Ascending aorta (tissue), 2 donors: ENCODE results near the gene ACTL8. TPM values are rescaled to one million over a fixed set of nuclear protein-coding genes. Genes with fewer than 3 reads are reported as not detected.

Source experiments
- DNase-seq, 2 donors: peaks; one replicate each; pipeline ENCODE4 v3.0.0-alpha.2; 2019; ENCODE audit warnings: low spot score in 2 of 2
- H3K27ac ChIP-seq, 2 donors: fragments of 200-600 bp; sonication (generic); one replicate each; pipeline ENCODE4 v1.5.1; 2016 to 2017; ENCODE audit warnings: mild to moderate bottlenecking in 1 of 2
- H3K27me3 ChIP-seq: fragments of 200-600 bp; sonication (generic); one replicate; pipeline ENCODE4 v1.5.1; 2017
- H3K36me3 ChIP-seq, 2 donors: fragments of 200-600 bp; sonication (generic); one replicate each; pipeline ENCODE4 v1.5.1; 2016
- H3K4me1 ChIP-seq, 2 donors: fragments of 200-600 bp; sonication (generic); one replicate each; pipeline ENCODE4 v1.5.1; 2016 to 2017; ENCODE audit warnings: mild to moderate bottlenecking in 1 of 2
- H3K4me3 ChIP-seq, 2 donors: fragments of 200-600 bp; sonication (generic); one replicate each; pipeline ENCODE4 v1.5.1; 2016 to 2017; ENCODE audit warnings: mild to moderate bottlenecking in 1 of 2
- H3K9me3 ChIP-seq, 2 donors: fragments of 200-600 bp; sonication (generic); one replicate each; pipeline ENCODE4 v1.5.1; 2016
- intact Hi-C: fragments of 100-400 bp; cut with DNase I; formaldehyde crosslinking; loops from one replicate; pipeline ENCODE4 v1.15.1; 2023
- total RNA-seq: library from RNA; depleted of rRNA; stranded (reverse); fragments of >200 nt; gene quantifications from one replicate; pipeline ENCODE4 v1.1.0, GENCODE V29; 2016
- TF ChIP-seq, protein P1 (sequence below), 3 experiments: fragments of 200-600 bp in 2 of 3; fragments of 450-650 bp in 1 of 3; sonication (generic) in 2 of 3; IDR thresholded peaks; one replicate each; pipeline ENCODE4 v1.5.1; 2016 to 2019; ENCODE audit warnings: antibody characterized with exemption in 3 of 3, mild to moderate bottlenecking in 1 of 3, moderate library complexity in 1 of 3

Gene ACTL8
- total RNA-seq, 1 donor from 2014 or later = not detected

DNA sequence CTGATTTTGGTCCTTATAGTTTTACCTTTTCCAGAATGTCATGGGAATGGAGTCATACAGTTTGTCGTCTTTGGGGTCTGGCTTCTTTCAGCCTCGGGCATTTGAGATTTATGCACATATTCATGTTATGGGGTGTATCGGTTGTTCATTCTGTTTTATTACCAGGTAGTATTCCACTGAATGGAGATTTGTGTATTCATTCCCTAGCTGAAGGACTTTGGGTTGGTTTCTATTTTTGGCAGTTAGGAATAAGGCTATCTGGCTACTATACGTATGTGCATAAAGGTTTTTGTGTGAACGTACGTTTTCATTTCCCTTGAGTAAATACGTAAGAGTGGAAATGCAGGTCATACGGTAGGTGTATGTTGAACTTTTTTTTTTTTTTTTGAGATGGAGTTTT is 65.1 kb downstream of the ACTL8 start:
- no peaks in the 10 kb centered on the region for H3K4me1 ChIP-seq
- DNase-seq = peak in 1 of 2 donors; percentile 21
- TF ChIP-seq, protein P1, sequence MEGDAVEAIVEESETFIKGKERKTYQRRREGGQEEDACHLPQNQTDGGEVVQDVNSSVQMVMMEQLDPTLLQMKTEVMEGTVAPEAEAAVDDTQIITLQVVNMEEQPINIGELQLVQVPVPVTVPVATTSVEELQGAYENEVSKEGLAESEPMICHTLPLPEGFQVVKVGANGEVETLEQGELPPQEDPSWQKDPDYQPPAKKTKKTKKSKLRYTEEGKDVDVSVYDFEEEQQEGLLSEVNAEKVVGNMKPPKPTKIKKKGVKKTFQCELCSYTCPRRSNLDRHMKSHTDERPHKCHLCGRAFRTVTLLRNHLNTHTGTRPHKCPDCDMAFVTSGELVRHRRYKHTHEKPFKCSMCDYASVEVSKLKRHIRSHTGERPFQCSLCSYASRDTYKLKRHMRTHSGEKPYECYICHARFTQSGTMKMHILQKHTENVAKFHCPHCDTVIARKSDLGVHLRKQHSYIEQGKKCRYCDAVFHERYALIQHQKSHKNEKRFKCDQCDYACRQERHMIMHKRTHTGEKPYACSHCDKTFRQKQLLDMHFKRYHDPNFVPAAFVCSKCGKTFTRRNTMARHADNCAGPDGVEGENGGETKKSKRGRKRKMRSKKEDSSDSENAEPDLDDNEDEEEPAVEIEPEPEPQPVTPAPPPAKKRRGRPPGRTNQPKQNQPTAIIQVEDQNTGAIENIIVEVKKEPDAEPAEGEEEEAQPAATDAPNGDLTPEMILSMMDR (IDR thresholded peaks at IDR 0.05) = no peak
- H3K27me3 ChIP-seq = no peaks in the 10 kb centered on the region
- no peaks in the 10 kb centered on the region for H3K36me3 ChIP-seq
- H3K9me3 ChIP-seq = no peaks in the 10 kb centered on the region
- intact Hi-C loops = no loop called here
- H3K4me3 ChIP-seq = no peak overlapping the region
- no peak overlapping the region for H3K27ac ChIP-seq

DNA sequence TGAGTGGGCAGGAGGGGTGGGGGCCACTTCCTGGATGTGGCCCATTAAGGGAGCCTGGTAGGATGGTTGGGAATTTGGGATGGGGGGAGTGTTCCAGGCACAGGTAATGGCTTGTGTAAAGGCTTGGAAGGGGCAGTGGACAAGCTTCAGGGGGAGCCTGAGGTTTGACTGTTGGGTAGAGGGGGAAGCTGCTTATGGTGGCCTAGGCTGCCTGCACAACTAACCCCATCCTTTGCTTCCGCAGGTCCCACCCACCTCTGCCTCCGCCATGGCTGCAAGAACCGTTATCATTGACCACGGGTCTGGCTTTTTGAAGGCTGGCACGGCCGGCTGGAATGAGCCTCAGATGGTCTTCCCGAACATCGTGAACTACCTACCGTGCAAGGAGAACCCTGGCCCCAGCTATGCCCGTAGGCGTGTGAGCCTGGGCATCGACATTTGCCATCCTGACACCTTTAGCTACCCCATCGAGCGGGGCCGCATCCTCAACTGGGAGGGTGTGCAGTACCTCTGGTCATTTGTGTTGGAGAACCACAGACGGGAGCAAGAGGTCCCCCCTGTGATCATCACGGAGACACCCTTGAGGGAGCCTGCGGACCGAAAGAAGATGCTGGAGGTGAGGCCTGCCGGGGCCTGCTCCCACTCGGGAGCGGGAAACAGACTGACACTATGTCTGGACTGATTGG is 67.8 kb downstream of the ACTL8 start:
- H3K27ac ChIP-seq = no peak overlapping the region
- H3K4me1 ChIP-seq = no peaks in the 10 kb centered on the region
- no peak overlapping the region for H3K4me3 ChIP-seq
- no peaks in the 10 kb centered on the region for H3K36me3 ChIP-seq
- TF ChIP-seq, protein P1 (IDR thresholded peaks at IDR 0.05) = no peak
- no peaks in the 10 kb centered on the region for H3K9me3 ChIP-seq
- no peaks in the 10 kb centered on the region for H3K27me3 ChIP-seq
- intact Hi-C loops = no loop called here
- peak in 1 of 2 donors; percentile 58 for DNase-seq

DNA sequence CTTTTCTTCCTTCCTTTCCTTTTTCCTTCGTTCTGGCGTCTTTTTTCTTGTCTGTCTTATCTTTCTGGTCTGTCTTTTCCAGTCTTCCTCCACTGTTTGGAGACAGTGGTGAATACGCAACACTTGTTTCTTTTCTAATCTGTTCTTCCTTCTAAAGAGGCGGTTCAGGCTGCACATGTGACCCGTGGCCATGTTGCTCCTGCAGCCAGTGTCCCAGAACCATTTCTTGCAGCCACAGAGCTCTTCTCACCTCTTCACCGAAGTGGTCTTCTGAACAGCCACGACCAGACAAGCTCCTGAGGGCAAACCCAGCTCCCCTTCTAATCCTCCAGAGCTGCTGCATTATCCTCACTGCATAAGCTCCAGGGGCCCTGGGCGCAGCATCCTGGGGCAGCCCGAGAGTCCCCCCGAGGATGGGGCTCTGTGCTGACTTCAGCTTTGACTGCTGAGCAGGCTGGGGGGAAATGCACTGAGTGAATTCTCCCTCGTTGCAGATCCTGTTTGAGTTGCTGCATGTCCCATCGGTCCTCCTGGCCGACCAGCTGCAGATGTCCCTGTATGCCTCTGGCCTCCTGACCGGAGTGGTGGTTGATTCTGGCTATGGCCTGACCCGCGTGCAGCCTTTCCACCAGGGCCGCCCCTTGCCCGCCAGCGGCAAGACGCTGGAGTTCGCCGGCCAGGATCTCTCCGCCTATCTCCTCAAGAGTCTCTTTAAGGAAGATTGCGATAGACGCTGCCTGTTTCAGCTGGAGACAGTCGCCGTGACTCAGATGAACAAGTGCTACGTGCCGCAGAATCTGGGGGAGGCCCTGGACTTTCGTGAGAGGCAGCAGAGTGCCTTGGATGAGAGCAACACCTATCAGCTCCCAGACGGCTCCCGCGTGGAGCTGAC is 70.4 kb downstream of the ACTL8 start:
- H3K4me1 ChIP-seq = no peaks in the 10 kb centered on the region
- TF ChIP-seq, protein P1 (IDR thresholded peaks at IDR 0.05) = no peak
- H3K36me3 ChIP-seq = no peaks in the 10 kb centered on the region
- no peaks in the 10 kb centered on the region for H3K27me3 ChIP-seq
- intact Hi-C loops = loop anchor here (1.0 to 5.0 kb wide), 2 partner anchors 163 to 331 kb away; no protein-coding TSS in a partner anchor
- DNase-seq = peak in 1 of 2 donors; percentile 45
- H3K4me3 ChIP-seq = no peak overlapping the region
- no peaks in the 10 kb centered on the region for H3K9me3 ChIP-seq
- H3K27ac ChIP-seq = no peak overlapping the region

DNA sequence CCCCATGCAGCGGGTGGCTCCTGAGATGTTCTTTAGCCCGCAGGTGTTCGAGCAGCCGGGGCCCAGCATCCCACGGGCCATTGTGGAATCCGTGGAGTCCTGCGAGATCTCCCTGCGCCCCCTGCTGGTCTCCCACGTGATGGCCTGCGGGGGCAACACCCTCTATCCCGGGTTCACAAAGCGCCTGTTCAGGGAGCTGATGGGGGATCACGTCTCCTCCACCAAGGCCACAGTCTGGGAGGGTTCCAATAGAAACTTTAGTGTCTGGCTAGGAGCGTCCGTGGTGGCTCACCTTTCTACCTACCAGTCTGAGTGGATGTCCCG is 71.0 kb downstream of the ACTL8 start:
- Histone ChIP-seq H3K27ac (no peak overlapping the region), H3K4me3 (no peak overlapping the region), H3K36me3 (no peaks in the 10 kb centered on the region), H3K9me3 (no peaks in the 10 kb centered on the region), H3K27me3 (no peaks in the 10 kb centered on the region), H3K4me1 (no peaks in the 10 kb centered on the region)
- intact Hi-C loops = loop anchor here (1.0 to 5.0 kb wide), 2 partner anchors 164 to 332 kb away; no protein-coding TSS in a partner anchor
- DNase-seq = peak in 1 of 2 donors; percentile 63
- TF ChIP-seq, protein P1 (IDR thresholded peaks at IDR 0.05) = peak; percentile 16 to 56 (median 38)

DNA sequence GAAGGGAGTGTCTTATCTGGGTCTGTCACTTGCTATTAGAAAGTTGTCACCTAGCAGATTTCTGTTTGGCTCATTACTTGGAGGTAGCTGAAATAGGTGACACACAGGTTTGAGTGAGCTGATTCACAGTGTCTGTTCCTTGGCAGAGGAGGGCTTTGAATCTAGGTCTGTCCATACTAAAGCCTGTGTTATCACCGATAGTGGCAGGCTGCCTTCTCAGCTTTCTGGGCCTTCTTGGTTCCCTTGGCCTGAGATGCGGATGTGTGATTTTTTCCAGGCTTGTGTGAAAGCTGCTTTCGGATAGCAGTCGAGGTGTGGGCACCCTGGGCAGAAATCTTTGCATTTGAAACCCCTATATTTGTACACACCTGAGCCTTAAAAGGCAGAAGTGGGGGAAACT is 73.9 kb downstream of the ACTL8 start:
- DNase-seq = peak in 1 of 2 donors; percentile 22
- H3K27ac ChIP-seq = no peak overlapping the region
- TF ChIP-seq, protein P1 (IDR thresholded peaks at IDR 0.05) = no peak
- no peak overlapping the region for H3K4me3 ChIP-seq
- H3K27me3 ChIP-seq = no peaks in the 10 kb centered on the region
- no peaks in the 10 kb centered on the region for H3K4me1 ChIP-seq
- H3K36me3 ChIP-seq = no peaks in the 10 kb centered on the region
- H3K9me3 ChIP-seq = no peaks in the 10 kb centered on the region
- intact Hi-C loops = loop anchor here (5.0 kb wide), 1 partner anchor 167 kb away; no protein-coding TSS in a partner anchor
